ENCODE results near the gene FRMD5.
"Not testable (repeated sequence)": the region's sequence is repeated elsewhere in the genome, so short reads cannot be mapped to it uniquely, and the experiment has no call there.

FRMD5 gene

GRCh38 chr15:44034933-44035624 is 160.0 kb downstream of the FRMD5 start:
- no peak for DNase-seq (ENCODE audit: low read depth in 2 of 3, low spot score in 2 of 3)

DNA sequence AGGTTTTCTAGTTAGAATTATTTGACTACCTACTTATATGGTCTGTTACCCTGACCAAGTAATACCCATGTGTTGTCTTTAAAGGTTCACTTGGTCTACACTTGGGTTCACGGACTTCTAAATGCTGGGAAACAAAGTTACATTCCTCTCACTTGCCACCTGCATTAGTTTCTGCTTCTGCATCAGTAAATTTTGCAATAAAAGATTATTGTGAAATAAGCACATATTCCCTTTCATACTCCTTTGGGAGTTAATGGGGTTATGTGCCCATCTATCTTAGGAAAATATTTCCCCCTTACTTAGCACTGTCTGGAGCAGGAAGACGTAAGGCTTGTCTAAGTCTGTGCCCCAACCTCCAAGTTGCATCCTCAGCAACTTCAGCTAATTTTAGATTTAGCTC is 160.7 kb downstream of the FRMD5 start:
- no peak for DNase-seq (ENCODE audit: low read depth in 2 of 3, low spot score in 2 of 3)

- DNase-seq (ENCODE audit: low read depth in 2 of 3, low spot score in 2 of 3): no peak
Measured at GRCh38 chr15:44033894-44034293, 161.2 kb downstream of the FRMD5 start.

GRCh38 chr15:44032820-44033219 is 162.3 kb downstream of the FRMD5 start:
- DNase-seq (ENCODE audit: low read depth in 2 of 3, low spot score in 2 of 3): not testable (repeated sequence)

GRCh38 chr15:44029940-44030568 is 165.0 kb downstream of the FRMD5 start:
- DNase-seq (ENCODE audit: low read depth in 2 of 3, low spot score in 2 of 3): no peak

GRCh38 chr15:44029003-44029402 is 166.1 kb downstream of the FRMD5 start:
- no peak for DNase-seq (ENCODE audit: low read depth in 2 of 3, low spot score in 2 of 3)

GRCh38 chr15:44028349-44028748 is 166.7 kb downstream of the FRMD5 start:
- no peak for DNase-seq (ENCODE audit: low read depth in 2 of 3, low spot score in 2 of 3)

DNA sequence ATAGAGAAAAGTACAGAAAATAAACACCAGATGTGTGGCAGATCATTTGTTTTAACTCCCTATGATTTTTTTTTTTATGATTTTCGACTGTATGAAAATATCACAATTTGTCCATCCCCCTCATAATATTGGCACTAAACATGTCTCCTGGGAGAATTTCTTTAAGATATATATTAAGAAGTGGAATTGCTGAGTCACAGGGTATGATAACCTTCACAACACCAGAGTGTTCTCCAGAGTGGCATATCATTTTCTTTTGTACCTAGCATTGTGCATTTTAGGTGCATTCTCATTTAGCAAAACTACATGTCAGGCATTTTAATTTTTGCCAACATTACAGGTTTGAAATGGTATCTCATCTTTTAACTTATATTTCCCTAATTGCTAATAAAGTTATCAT is 170.9 kb downstream of the FRMD5 start:
- no peak for DNase-seq (ENCODE audit: low read depth in 2 of 3, low spot score in 2 of 3)

GRCh38 chr15:44023176-44023575 is 171.9 kb downstream of the FRMD5 start:
- no peak for DNase-seq (ENCODE audit: low read depth in 2 of 3, low spot score in 2 of 3)

- no peak for DNase-seq (ENCODE audit: low read depth in 2 of 3, low spot score in 2 of 3)
Measured at GRCh38 chr15:44018151-44018550, 176.9 kb downstream of the FRMD5 start.

DNA sequence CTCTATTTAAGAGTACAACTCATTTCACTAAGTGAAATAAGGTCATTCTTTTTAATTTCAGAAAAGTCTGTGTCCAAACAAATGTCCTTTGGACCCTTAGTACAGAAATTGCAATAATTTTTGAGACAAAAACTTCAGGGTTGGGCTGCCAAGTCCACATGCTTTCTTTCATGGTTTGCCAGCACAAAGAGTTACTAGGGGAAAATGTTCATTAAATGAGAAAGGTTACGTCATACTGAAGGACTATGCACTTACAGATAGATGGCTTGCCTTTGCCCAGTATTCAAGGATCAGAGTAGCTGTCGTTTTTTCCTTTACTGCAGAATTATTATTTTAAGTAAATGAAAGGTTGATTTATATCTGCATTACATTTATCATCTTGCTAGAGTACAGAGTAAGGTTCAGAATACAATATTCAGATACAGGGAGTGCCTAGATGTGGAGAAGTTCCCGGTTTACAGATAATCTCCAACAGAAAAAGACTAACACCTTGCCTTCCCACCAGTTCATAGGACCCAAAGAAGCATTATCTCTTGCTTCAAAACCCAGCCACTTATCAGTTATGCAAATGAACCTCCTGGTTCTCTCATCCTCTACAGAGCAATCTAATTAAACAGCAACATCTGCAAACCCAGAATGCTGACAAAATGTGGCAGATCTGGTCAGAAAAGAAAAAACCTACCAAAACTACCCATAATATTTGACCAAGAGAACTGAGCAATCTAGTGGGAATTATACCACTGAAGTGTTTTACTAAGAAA is 179.3 kb downstream of the FRMD5 start:
- DNase-seq (ENCODE audit: low read depth in 2 of 3, low spot score in 2 of 3): no peak

DNA sequence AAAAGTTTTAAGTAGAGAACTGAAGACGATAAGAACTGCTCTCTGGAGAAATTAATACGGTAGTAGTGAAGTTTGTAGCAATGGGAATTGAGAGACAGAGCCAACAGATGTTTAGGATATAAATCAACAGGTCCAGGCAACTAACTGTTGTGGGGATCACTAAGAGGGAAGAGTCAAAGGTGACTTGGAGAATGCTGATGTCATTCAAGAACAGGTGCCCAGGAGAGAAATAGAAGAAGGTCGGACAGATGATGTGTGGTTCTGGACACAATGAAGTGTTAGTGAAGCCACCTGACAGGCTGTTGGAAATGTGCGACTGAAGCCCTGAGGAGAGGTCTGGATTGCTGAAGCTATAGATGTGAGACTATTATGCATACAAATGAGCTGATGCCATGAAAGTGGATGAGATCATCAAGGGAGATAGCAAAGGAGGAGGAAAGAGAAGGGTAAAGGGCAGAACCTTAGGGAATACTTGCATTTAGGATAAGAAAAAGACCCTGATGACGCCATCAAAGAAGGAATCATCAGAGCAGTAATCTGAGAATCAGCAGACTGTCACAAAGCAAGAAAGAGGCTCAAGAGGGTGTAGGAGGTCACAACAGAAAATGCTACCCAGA is 183.7 kb downstream of the FRMD5 start:
- DNase-seq (ENCODE audit: low read depth in 2 of 3, low spot score in 2 of 3): no peak

- DNase-seq (ENCODE audit: low read depth in 2 of 3, low spot score in 2 of 3): no peak
Measured at GRCh38 chr15:44010089-44010488, 185.0 kb downstream of the FRMD5 start.

DNA sequence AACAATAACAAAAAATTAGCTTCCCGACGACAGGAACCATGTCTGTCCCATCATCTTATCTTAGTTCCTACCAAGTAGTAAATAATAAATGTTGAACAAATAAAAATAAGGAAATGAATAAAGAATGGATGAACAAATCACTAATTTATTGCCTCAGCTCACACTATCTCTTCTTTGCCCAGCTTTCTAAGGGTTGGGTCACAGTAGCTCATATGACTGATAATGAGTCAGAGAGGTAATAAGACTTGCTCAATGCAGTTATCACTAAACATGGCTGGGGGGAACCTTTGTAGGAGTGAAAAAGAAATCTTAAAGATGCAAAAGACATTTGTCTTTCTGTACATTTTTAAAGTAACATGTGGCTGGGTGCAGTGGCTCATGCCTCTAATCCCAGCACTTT is 186.0 kb downstream of the FRMD5 start:
- DNase-seq (ENCODE audit: low read depth in 2 of 3, low spot score in 2 of 3): no peak

- not testable (repeated sequence) for DNase-seq (ENCODE audit: low read depth in 2 of 3, low spot score in 2 of 3)
Measured at GRCh38 chr15:44000248-44000647, 194.8 kb downstream of the FRMD5 start.

DNA sequence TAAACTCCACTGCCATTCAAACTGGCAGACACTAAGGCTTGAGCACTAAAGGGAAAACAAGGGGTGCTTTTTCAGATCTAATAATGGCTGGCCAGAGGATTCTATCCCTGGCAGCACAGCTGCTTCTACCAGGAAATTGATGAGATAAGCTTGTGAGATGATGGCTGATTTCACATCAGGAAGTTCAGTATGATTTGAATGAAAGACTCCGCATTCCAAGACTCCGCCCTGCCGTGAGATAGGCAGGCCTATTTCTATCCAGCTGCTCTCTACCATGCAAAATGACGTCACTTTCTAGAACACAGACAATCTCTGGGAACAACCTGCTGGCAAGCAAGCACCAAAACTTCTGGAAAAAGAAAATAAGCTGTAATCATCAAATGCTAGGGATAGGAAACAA is 196.5 kb downstream of the FRMD5 start:
- DNase-seq (ENCODE audit: low read depth in 2 of 3, low spot score in 2 of 3): no peak

DNA sequence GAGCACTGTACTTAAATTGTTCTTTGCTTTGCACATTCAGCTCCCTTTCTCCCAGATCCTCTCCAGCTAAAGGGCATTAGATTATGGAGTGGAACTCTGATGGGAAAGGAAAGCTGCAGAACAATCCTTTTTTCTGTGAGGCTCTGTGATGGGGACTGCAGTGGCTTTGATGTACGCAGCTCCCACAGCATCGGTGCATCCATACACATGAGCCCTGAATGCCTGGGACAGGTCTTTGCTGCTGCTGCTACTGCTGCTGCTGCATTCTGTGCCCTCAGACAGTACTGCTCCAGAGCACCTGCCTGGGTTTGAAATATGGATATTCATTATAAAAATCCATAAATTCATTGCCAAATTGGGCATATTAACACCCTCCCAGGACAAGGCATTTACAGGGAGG is 203.9 kb downstream of the FRMD5 start:
- no peak for DNase-seq (ENCODE audit: low read depth in 2 of 3, low spot score in 2 of 3)

DNA sequence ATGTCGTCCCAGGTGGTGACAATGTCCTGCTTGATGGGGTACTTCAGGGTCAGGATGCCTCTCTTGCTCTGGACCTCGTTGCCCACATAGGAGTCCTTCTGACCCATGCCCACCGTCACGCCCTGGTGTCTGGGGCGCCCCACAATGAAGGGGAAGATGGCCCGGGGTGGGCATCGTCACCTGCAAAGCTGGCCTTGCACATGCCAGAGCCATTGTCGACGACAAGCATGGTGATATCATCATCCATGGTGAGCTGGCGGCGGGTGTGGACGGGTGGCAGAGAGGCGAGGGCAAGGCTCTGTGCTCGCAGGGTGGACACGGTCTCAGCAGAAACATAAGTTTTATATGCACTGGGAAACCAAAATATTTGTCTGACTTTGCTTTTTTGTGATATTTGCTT is 205.1 kb downstream of the FRMD5 start:
- no peak for DNase-seq (ENCODE audit: low read depth in 2 of 3, low spot score in 2 of 3)

GRCh38 chr15:43988900-43989299 is 206.2 kb downstream of the FRMD5 start:
- DNase-seq (ENCODE audit: low read depth in 2 of 3, low spot score in 2 of 3): no peak

DNA sequence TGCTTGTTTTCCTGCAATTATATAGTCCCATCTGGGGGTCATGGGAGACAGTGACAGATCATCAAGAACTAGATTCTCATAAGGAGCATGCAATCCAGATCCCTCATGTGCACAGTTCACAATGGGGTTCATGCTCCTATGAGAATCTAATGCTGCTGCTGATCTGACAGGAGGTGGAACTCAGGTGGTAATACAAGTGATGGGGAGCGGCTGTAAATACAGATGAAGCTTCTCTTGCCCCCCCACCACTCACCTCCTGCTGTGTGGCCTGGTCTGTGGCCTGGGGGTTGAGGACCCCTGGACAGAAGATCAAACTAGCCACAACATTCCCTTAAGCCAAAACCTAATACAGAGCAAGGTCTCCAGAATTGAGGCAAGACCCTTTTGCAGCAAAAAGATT is 207.1 kb downstream of the FRMD5 start:
- DNase-seq (ENCODE audit: low read depth in 2 of 3, low spot score in 2 of 3): no peak

- DNase-seq (ENCODE audit: low read depth in 2 of 3, low spot score in 2 of 3): no peak
Measured at GRCh38 chr15:43985976-43986680, 208.9 kb downstream of the FRMD5 start.
